ENCODE results near the gene CTSZ. TPM values are rescaled to one million over a fixed set of nuclear protein-coding genes. Genes with fewer than 3 reads are reported as not detected.
A peak's percentile ranks its signal among the peaks of the same experiment; 100 is the strongest.
"Not testable (repeated sequence)": the region's sequence is repeated elsewhere in the genome, so short reads cannot be mapped to it uniquely, and the experiment has no call there.

The CTSZ gene
- total RNA-seq, 2 donors from 2014 or later: 29.7 to 52.2 TPM

DNA sequence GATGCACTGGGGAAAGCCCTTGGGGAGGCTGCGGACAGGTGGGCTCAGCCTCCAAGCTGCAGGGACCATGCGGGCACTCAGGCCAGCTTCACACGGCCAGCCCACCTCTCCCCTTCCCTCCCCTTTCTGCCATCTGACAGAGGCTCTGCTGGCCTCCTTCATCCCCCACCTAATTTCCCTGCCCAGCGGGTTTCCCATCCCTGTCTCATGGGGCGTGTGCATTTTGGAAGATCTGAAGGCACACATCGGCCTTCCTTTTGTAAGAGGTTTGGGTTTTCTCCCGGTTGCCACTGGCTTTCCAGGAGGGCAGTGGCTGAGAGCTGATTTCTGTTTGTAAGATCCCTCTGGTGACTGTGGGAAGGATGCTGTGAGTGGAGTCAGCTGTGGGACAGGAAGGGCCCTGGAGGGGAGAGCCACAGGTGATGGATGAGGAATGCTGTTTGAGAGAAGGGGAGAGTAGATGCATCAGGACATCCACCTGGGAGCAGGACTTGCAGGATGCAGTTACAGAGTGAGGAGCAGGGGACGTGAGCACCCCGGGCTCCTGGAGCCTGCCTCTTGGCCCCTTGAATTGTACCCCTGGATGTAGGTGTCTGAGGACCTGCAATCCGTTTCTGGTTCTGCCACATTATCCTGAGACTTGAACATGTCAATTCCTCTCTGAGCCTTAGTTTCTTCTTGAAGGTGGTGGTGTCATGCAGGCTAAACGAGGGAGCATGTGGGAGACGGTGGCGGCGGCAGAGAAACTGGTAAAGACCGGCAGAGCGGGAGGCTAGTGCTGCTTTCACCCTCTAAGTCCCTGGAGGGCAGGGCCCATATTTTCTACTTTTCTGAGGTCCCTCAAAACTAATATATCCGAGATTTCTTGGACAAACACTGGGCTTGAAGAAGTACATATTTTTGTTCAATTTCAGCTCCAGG is 6.2 kb upstream of the CTSZ start:
- Mint-ChIP-seq H3K27me3 (no peaks in the 10 kb centered on the region), H3K4me3 (peak overlapping the region; percentile 30), H3K36me3 (ENCODE audit: low read depth) (no peaks in the 10 kb centered on the region), H3K9me3 (no peaks in the 10 kb centered on the region), H3K27ac (peak overlapping the region; percentile 63), H3K4me1 (peaks cover 37% of the 10 kb centered on the region)
- ATAC-seq (replicated peaks): no peak

DNA sequence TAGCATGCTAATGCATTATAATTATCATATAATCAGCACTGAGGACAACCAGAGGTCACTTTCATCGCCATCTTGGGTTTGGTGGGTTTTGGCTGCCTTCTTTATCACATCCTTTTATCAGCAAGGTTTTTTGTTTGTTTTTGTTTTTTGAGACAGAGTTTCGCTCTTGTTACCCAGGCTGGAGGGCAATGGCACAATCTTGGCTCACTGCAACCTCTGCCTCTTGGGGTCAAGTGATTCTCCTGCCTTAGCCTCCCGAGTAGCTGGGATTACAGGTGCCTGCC is 4.8 kb upstream of the CTSZ start:
- H3K27me3 Mint-ChIP-seq; H3K36me3 Mint-ChIP-seq (ENCODE audit: low read depth); ATAC-seq (replicated peaks); H3K27ac Mint-ChIP-seq; H3K4me3 Mint-ChIP-seq; H3K9me3 Mint-ChIP-seq: not testable (repeated sequence)
- H3K4me1 Mint-ChIP-seq: peaks cover 31% of the 10 kb centered on the region

DNA sequence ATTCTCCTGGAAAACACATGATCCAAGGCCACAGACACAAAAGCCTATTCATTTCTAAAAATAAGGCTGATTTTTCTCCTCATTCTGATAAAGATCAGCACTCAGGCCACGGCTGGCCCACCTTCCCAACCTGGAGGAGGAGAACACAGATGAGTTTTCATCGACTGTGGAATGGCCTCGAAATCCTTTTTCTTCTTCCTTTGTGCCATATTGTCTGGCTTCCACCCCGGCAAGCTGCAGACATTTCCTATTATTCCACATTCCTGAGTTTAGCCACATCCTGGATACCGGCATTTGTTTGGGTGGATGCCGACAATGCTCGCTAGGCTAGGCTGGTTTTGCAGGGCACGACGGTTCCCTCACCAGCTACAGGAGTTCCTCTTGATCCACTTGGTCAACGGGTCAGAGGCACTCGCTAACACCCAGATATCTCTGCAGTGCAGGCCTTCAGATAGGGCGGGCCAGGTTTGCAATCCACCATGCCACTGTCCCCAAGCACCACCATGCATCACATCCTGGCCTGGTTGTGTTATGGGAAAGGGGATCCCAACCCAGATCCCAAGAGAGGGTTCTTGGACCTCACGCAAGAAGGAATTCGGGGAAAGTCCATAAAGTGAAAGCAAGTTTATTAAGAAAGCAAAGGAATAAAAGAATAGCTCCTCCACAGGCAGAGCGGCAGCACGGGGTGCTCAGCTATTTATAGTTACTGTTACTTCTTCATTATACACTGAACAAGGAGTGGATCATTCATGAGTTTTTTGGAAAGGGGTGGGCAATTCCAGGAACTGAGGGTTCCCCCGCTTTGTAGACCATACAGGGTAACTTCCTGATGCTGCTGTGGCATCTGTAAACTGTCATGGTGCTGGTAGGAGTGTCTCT is 4.2 kb upstream of the CTSZ start:
- no peak overlapping the region for H3K27ac Mint-ChIP-seq
- H3K4me1 Mint-ChIP-seq: peaks cover 26% of the 10 kb centered on the region
- no peak overlapping the region for H3K4me3 Mint-ChIP-seq

DNA sequence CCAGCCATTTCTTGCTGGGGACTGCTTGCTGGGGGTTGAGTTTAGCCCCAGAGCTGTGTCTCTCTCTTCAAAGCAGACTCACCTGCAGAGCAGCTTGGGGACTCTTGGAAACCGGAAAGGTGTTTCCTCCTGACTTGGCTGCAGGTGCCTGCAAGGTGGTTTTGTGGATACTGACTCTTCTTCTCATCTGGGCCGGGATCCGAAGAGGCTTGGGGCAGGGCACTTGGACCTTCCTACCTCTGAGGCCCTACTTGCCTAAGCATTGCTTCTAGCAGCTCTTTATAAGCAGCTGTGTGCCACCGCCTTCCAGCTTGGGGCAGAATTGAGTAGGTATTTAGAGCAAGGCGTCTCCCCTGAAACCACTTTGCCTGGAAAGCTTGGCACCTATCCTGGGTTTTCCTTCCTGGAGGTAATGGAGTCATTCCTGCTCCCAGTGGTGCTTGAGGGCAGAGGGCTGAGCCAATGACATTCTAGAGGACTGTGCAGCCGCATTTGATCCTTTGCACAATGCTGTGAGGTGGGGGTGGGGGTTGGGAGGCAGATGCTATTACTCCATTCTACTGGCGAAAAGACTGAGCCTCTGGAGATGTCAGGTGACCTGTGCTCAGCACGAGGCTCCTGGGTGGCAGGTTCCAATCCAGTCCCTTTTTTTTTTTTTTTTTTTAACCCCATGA is 3.4 kb upstream of the CTSZ start:
- Mint-ChIP-seq H3K4me1 (peaks cover 29% of the 10 kb centered on the region), H3K9me3 (no peaks in the 10 kb centered on the region), H3K36me3 (ENCODE audit: low read depth) (no peaks in the 10 kb centered on the region), H3K4me3 (no peak overlapping the region), H3K27me3 (no peaks in the 10 kb centered on the region), H3K27ac (no peak overlapping the region)
- ATAC-seq (replicated peaks): no peak

More for the DNA sequence above, 4.2 kb upstream of the CTSZ start:
- no peak for ATAC-seq (replicated peaks)
- H3K27me3 Mint-ChIP-seq: no peaks in the 10 kb centered on the region
- no peaks in the 10 kb centered on the region for H3K36me3 Mint-ChIP-seq (ENCODE audit: low read depth)
- no peaks in the 10 kb centered on the region for H3K9me3 Mint-ChIP-seq

DNA sequence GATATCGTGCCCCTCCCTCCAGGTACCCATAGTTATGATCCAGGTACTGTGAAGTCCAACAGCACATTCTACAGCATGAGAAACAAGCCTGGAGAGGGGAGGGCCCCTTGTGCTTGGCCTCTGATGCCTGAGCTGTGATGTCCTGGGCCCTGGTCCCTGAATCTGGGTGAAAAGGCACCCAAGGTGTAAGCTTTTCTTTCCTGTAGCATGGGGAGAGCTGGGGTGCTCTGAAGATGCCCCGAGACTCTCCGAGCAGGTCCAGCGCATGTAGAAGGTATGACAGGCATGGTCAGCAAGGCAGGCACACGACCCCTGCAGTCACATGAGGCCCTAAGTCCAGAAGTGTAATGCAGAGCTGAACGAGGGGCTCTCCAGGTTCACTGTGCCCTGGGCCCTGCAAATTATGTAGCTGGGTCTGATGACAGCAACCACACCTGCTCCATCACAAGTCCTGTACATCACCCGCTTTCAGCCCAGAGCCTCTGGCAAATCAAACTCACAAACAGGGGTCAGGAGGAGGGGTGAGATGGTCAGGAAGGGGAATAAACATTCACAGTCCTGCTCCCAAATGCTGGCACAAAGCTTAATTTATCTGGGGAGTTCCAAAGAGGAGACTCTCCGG is 1.8 kb upstream of the CTSZ start:
- H3K27me3 Mint-ChIP-seq: no peaks in the 10 kb centered on the region
- no peak for ATAC-seq (replicated peaks)
- no peaks in the 10 kb centered on the region for H3K9me3 Mint-ChIP-seq
- H3K4me1 Mint-ChIP-seq: peaks cover 36% of the 10 kb centered on the region
- no peak overlapping the region for H3K4me3 Mint-ChIP-seq
- H3K27ac Mint-ChIP-seq: no peak overlapping the region
- peaks cover 13% of the 10 kb centered on the region for H3K36me3 Mint-ChIP-seq (ENCODE audit: low read depth)

DNA sequence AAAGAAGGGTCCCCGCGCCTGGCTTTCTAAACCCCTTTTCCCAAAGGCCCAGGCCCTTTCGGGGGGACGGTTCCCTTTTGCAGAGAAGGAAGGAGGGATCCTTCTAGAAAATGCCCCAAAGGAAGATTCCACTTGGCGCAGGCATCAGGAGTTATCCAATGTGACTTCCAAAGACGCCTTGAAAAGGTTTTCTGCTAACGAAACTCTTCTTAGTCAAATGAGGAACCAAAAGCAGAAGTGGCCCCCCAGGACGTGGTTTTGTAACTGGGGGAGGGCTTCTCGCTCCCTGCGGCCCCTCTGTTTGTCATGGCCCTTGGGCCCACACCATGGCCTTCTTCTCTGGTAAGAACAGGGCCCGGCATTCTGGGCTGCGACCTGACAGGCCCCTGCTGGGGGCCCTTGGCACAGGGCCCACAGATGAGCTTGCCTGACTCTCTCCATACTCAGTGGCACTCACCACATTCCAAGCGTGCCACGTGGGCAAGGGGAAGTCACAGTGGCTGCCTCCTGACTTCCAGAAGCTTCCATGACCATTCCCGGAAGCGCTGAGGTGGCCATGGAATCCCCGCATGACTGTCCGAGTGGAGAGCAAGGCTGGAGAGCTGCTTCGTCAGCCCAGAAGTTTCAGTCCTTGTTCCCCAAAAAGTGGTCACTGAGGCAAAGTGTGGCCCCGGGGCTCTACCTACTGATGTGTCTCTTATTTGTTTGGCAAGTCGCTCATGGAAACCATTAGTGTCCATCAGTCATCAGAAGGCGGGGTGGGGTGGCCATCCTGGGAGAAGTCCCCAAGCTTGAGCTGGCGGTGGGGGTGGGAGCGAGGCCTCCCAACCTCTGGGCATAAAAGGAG is 834 bp upstream of the CTSZ start:
- H3K27me3 Mint-ChIP-seq: no peaks in the 10 kb centered on the region
- H3K4me3 Mint-ChIP-seq: peak overlapping the region; percentile 69
- peaks cover 15% of the 10 kb centered on the region for H3K36me3 Mint-ChIP-seq (ENCODE audit: low read depth)
- ATAC-seq (replicated peaks): no peak
- H3K9me3 Mint-ChIP-seq: no peaks in the 10 kb centered on the region
- peaks cover 36% of the 10 kb centered on the region for H3K4me1 Mint-ChIP-seq
- H3K27ac Mint-ChIP-seq: no peak overlapping the region

DNA sequence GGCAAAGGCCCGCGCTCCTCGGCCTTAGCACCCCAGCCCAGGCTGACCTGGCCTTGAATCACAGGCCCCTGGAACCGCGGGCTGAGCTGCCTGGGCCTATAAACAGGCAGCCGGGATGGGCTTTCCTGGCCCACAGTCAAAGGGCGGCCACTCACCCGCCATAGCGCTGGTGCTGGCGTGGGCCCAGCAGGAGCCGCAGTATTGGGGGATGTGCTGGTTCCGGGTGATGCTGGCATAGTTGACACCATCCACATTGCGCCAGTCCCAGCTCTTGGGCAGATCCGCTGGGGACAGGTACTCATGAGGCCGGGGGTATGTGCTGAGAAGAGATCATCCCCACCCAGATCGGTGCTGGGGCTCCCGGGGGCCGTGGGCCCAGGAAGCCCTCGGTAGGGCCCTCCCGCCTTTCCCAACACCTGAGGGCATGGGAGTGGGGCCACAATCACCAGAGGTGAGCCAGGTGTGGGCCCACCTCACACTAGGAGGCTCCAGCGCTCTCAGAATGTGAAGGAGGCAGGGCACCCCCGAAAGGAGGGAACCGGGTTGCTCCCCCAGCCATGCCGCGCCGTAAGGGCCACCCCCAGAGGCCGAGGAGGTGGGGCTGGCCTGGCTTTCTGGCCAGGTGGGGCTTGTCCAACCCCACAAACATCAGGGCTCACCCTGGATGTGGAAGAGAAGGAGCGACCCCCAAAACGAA is 739 bp downstream of the CTSZ start:
- peaks cover 15% of the 10 kb centered on the region for H3K36me3 Mint-ChIP-seq (ENCODE audit: low read depth)
- H3K9me3 Mint-ChIP-seq: no peaks in the 10 kb centered on the region
- H3K4me1 Mint-ChIP-seq: peaks cover 40% of the 10 kb centered on the region
- no peak for ATAC-seq (replicated peaks)
- H3K27me3 Mint-ChIP-seq: no peaks in the 10 kb centered on the region
- H3K27ac Mint-ChIP-seq: peak overlapping the region; percentile 94
- H3K4me3 Mint-ChIP-seq: peak overlapping the region; percentile 87

DNA sequence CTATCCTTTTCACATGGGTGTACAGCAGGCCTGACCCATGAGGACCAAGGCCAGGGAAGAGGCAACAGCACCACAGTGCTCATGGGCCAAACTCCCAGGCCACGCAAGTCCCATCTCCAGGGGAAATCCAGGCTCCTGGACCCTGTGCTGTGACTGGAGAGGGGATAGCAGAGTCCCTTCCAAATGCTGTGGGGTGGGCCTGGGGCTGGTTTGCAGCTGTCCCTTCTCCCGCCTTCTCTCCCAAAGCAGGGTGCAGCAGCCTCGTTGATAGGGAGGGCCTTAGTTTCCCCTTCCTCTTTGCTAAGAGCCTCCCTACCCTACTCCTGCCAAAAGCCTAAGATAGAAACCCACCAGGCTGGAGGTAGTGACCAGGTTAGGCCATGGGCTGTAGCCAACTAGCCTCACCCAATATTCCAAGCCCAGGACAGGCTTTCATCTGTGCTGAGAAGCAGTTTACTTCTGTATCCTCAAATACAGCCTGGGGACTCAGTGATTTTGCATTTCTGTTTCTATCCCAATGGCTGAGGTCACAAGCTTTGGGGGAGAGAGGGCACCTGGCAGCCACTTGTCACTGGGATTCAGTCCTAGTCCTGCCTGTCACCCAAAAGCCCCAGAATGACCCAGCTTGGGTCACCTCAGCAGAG is 1.4 kb downstream of the CTSZ start:
- H3K4me1 Mint-ChIP-seq: peaks cover 38% of the 10 kb centered on the region
- ATAC-seq (replicated peaks): no peak
- H3K27ac Mint-ChIP-seq: peak overlapping the region; percentile 94
- peaks cover 18% of the 10 kb centered on the region for H3K36me3 Mint-ChIP-seq (ENCODE audit: low read depth)
- no peaks in the 10 kb centered on the region for H3K27me3 Mint-ChIP-seq
- H3K4me3 Mint-ChIP-seq: peak overlapping the region; percentile 87
- no peaks in the 10 kb centered on the region for H3K9me3 Mint-ChIP-seq

DNA sequence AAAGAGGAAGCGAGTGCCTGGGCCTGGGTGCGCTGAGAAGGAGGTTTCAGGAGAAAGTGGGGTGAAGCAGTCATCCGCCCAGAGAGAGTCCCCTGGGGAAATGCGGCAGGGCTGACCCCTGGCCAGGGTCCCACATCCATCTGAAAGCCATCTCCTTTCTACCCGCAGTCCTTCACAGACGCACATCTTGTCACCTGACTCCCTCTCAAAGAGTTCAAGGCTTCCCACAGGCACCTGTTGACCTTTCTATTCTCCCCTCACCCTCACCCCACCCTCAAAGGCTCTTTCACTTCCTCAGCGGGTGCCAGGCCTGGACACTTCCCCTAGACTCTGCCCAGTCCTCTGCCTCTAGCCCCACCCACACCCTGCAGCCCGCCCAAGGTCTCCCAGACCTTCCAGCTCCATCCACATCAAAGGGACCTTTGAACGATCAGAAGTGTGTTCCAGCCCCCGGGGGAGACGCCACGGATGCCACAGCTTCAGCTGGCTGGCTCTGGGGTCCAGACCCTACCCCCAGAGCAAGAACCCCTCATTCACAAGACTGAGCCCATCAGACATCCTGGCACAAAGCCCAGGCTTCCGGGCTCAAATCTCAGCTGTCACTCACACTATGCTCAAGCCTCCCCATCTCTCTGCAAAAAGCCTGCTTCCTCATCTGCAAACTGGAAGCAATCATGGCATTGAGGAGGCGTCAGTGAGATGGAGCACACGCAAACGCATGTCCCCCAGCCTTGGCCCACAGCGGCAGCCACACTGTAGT is 2.1 kb downstream of the CTSZ start:
- ATAC-seq (replicated peaks): peak; percentile 59
- Mint-ChIP-seq H3K4me3 (peak overlapping the region; percentile 87), H3K27me3 (no peaks in the 10 kb centered on the region), H3K27ac (peak overlapping the region; percentile 94), H3K4me1 (peaks cover 38% of the 10 kb centered on the region), H3K9me3 (no peaks in the 10 kb centered on the region), H3K36me3 (ENCODE audit: low read depth) (peaks cover 22% of the 10 kb centered on the region)

DNA sequence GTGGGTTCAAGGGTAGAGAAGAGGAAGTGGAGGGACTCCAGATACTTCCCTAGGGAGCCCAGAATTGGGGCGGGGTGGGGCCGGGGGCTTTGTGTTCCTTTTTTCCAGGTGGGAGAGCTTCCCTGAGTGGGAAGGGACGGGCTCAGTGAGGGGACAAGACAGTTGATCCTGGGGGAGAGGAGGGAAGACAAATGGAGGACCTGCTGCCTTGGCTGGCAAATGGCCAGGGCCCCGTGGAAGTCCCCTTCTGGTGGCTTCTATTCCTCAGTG is 2.6 kb downstream of the CTSZ start:
- H3K27ac Mint-ChIP-seq: peak overlapping the region; percentile 94
- H3K4me3 Mint-ChIP-seq: peak overlapping the region; percentile 87
- H3K27me3 Mint-ChIP-seq: no peaks in the 10 kb centered on the region
- H3K9me3 Mint-ChIP-seq: no peaks in the 10 kb centered on the region
- H3K36me3 Mint-ChIP-seq (ENCODE audit: low read depth): peaks cover 22% of the 10 kb centered on the region
- ATAC-seq (replicated peaks): no peak
- H3K4me1 Mint-ChIP-seq: peaks cover 38% of the 10 kb centered on the region

DNA sequence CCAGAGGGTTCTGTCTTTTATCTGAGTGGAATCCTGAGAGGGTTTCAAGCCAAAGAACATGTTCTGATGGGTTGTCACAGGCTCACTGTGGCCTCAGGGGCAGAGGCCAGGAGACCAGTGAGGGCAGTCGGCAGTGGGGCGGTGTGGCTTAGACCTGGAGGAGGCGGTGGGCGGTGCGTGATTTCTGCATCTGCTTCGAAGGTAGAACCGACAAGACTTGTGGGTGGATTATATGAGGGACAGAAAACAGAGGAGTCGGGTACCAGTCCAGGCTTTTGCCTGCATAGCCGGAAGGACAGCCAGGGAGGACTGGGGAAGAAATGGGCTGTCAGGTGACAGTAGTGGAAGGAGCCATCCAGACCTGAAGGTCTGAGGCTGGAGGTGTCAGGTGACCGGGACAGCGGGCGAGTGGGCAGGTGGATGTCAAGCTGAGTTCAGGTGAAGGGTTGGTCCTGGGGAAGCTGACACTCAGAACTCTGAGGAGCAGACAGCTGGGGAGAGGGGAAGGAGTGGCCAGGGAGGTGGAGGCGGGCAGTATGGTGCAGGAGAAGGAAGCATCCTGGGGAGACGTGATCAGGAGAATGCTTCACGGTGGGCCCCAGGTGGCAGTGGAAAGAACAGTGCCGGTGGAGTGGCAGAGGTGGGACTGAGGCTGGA is 3.1 kb downstream of the CTSZ start:
- Mint-ChIP-seq H3K36me3 (ENCODE audit: low read depth) (peaks cover 22% of the 10 kb centered on the region), H3K4me1 (peaks cover 38% of the 10 kb centered on the region), H3K27me3 (no peaks in the 10 kb centered on the region), H3K27ac (peak overlapping the region; percentile 94), H3K9me3 (no peaks in the 10 kb centered on the region), H3K4me3 (peak overlapping the region; percentile 87)
- no peak for ATAC-seq (replicated peaks)

DNA sequence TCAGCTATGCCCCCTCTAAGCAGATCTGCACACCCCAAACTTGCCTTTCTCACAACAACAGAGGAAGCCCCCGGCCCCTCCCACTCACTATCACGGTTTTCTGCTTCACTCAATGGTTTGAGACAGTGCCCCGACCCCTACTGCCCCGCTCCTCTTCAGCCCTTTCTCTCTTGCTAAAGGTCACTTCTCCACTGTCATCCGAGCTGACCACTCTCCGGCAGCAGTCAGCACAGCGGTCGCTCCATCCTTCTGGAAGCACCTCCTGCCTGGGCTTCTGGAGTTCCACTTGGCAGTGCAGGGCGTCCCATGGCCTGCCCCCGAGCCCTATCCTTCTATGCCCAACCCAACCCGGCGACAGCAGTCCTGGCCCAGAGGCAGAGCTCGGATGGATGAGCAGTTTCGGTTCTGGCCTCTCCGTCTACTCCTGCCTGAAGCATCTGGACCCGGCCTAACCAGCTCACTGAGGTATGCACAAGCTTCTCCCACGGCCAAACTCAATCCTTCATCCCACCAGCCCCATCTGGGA is 4.1 kb downstream of the CTSZ start:
- ATAC-seq (replicated peaks): no peak
- Mint-ChIP-seq H3K4me1 (peaks cover 38% of the 10 kb centered on the region), H3K27me3 (no peaks in the 10 kb centered on the region), H3K36me3 (ENCODE audit: low read depth) (peaks cover 30% of the 10 kb centered on the region), H3K9me3 (no peaks in the 10 kb centered on the region), H3K4me3 (no peak overlapping the region), H3K27ac (peak overlapping the region; percentile 94)

All from activated T-helper 17 cell treated with anti-CD3 and anti-CD28 coated beads, Interleukin-2, amount 50 U/mL, for 72 hours (primary cell).